ENCODE measurements around the gene BMP5. TPM values are rescaled to one million over a fixed set of nuclear protein-coding genes. Genes with fewer than 3 reads are reported as not detected.

BMP5 gene
- total RNA-seq, 2 experiments from 2014 or later, result not detected

GRCh38 chr6:55704421-55704820 lies 171.0 kb downstream of the BMP5 start:
- Histone ChIP-seq H3K4me3 (ENCODE audit: low read length) (no peak overlapping the region), H3K36me3 (ENCODE audit: insufficient read depth, low read length) (no peaks in the 10 kb centered on the region), H3K27me3 (ENCODE audit: control insufficient read depth in 1 of 2, insufficient read depth in 2 of 2, low read length in 2 of 2) (no peaks in the 10 kb centered on the region), H3K27ac (ENCODE audit: low read depth in 1 of 2, low read length in 2 of 2) (no peak overlapping the region), H3K9me3 (ENCODE audit: control insufficient read depth in 1 of 2, insufficient read depth in 1 of 2, low read length in 2 of 2) (peaks cover 0 to 3% of the 10 kb centered on the region in 2 experiments), H3K4me1 (ENCODE audit: insufficient read depth, low read length) (no peaks in the 10 kb centered on the region)
- TF ChIP-seq CTCF (IDR thresholded peaks at IDR 0.05), result no peak
- DNase-seq (no peak), ATAC-seq (ENCODE audit: poor library complexity) (no peak)
- Mint-ChIP-seq H3K27me3 (no peaks in the 10 kb centered on the region), H3K9me3 (peaks cover 9% of the 10 kb centered on the region), H3K36me3 (ENCODE audit: low read depth) (no peaks in the 10 kb centered on the region), H3K27ac (no peak overlapping the region), H3K4me1 (ENCODE audit: low read depth) (no peaks in the 10 kb centered on the region), H3K4me3 (no peak overlapping the region)
- ChIA-PET POLR2A (no interaction called here), CTCF (no interaction called here)
- intact Hi-C loops (cut with DNase I, micrococcal nuclease), result no loop called here

Data from CD4-positive, alpha-beta T cell (primary cell).